Mucosa of rectum (tissue), 2 donors: Measurements from ENCODE around the gene GADL1.

Experiments
- H3K27ac ChIP-seq, 2 donors: one replicate each; pipeline ENCODE4 v1.7.0; 2013; ENCODE audit warnings: inconsistent platforms in 2 of 2, low read depth in 2 of 2, low read length in 2 of 2
- H3K27me3 ChIP-seq, 2 donors: one replicate each; pipeline ENCODE4 v1.7.0; 2013; ENCODE audit warnings: low read length in 2 of 2; ENCODE audit not compliant: control insufficient read depth in 2 of 2, insufficient read depth in 2 of 2
- H3K36me3 ChIP-seq, 2 donors: one replicate each; pipeline ENCODE4 v1.7.0; 2013; ENCODE audit warnings: low read length in 2 of 2; ENCODE audit not compliant: control insufficient read depth in 2 of 2, insufficient read depth in 2 of 2
- H3K4me1 ChIP-seq, 2 donors: one replicate each; pipeline ENCODE4 v1.7.0; 2013; ENCODE audit warnings: low read length in 2 of 2, mild to moderate bottlenecking in 1 of 2; ENCODE audit not compliant: control insufficient read depth in 2 of 2, insufficient read depth in 2 of 2
- H3K4me3 ChIP-seq, 2 donors: one replicate each; pipeline ENCODE4 v1.7.0; 2013; ENCODE audit warnings: low read length in 2 of 2
- H3K9ac ChIP-seq, 2 donors: one replicate each; pipeline ENCODE4 v1.7.0; 2013; ENCODE audit warnings: low read length in 2 of 2, low read depth in 1 of 2, mild to moderate bottlenecking in 1 of 2
- H3K9me3 ChIP-seq, 2 donors: one replicate each; pipeline ENCODE4 v1.7.0; 2013; ENCODE audit warnings: low read length in 2 of 2; ENCODE audit not compliant: control insufficient read depth in 2 of 2
- donor health status: healthy.
- donor health status: Normal muscosa, but diverticular disease.

The GADL1 gene

GRCh38 chr3:30766522-30766921 is 127.9 kb downstream of the GADL1 start:
- Histone ChIP-seq H3K27ac (no peak overlapping the region), H3K9ac (no peak overlapping the region), H3K4me1 (no peaks in the 10 kb centered on the region), H3K4me3 (no peak overlapping the region), H3K27me3 (no peaks in the 10 kb centered on the region), H3K36me3 (no peaks in the 10 kb centered on the region), H3K9me3 (no peaks in the 10 kb centered on the region)

- H3K4me1 ChIP-seq: no peaks in the 10 kb centered on the region
- H3K27ac ChIP-seq: no peak overlapping the region
- no peak overlapping the region for H3K9ac ChIP-seq
- H3K27me3 ChIP-seq: no peaks in the 10 kb centered on the region
- no peaks in the 10 kb centered on the region for H3K9me3 ChIP-seq
- H3K36me3 ChIP-seq: no peaks in the 10 kb centered on the region
- no peak overlapping the region for H3K4me3 ChIP-seq
Measured at GRCh38 chr3:30764891-30765290, 129.6 kb downstream of the GADL1 start.

- Histone ChIP-seq H3K36me3 (no peaks in the 10 kb centered on the region), H3K4me1 (no peaks in the 10 kb centered on the region), H3K9ac (no peak overlapping the region), H3K27me3 (no peaks in the 10 kb centered on the region), H3K9me3 (no peaks in the 10 kb centered on the region), H3K27ac (no peak overlapping the region), H3K4me3 (no peak overlapping the region)
Measured at GRCh38 chr3:30764281-30764680, 130.2 kb downstream of the GADL1 start.

DNA sequence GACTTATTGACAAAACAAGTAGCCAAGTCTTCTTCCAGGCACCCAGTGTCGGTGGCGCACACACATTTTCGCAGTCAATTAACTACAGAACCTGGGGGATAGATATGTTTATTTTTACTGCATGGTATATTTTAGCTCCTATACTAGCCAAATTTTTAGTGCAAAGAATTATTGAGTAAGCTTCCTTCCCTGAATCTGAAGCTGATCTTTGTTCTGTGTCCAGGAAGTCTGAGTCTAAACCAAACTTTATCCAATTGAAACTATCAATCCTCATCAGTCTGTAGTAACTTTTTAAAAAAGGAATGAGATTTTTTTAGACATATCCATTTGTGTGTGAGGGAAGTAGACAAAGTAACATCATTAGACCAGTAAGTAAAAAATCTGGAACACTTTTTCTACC is 133.1 kb downstream of the GADL1 start:
- Histone ChIP-seq H3K9ac (no peak overlapping the region), H3K9me3 (no peaks in the 10 kb centered on the region), H3K36me3 (no peaks in the 10 kb centered on the region), H3K4me3 (no peak overlapping the region), H3K27ac (no peak overlapping the region), H3K27me3 (no peaks in the 10 kb centered on the region), H3K4me1 (peaks cover 0 to 6% of the 10 kb centered on the region in 2 donors)

DNA sequence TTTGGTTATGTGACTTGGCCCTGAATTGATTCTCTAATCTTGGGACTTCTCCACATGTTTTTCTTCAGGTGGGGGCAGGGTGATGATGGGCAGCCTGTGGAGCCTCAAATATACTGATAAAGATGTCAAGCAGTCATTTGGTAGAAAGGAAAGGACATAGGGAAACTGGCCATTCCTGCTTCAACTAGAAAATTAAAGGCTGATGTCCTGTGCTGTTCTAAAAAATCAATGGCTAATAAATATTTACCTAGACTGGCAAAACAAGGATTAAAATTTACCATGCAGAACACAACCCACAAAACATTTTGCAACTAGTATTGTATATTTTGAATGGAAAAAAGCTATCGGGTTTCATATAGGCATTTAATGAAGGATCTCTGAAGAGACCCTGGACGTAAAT is 133.7 kb downstream of the GADL1 start:
- H3K9me3 ChIP-seq: no peaks in the 10 kb centered on the region
- peaks cover 0 to 6% of the 10 kb centered on the region in 2 donors for H3K4me1 ChIP-seq
- no peak overlapping the region for H3K4me3 ChIP-seq
- no peaks in the 10 kb centered on the region for H3K36me3 ChIP-seq
- H3K27ac ChIP-seq: no peak overlapping the region
- H3K9ac ChIP-seq: no peak overlapping the region
- H3K27me3 ChIP-seq: no peaks in the 10 kb centered on the region

DNA sequence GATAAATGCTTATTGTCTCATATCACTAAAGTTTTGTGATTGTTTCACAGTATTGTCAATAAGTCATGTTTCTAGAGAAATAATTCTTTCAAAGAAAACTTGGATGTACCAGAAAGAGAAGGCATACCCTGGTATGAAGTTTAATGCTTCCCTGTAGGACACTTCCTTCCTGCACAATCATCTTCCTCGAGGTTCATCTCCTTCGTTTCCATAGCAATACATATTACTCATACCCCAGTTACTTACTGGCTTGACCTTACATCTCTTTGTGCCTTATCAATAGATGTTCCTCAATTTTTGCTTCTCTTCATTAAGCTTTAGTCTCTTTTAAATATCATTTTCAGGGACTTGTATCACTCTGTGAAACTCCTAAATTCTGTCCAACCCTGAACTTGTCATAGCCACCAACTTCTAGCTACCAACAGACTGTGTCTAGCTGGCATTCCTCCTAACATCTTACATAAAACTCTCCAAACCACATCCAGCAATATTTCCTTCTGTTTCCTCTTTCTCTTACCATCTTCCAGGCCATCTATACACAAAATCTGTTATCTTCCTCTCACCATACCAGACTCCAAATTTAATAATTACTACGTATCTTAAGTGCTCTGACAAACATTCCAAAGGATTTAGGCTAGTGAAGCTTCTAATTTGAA is 134.3 kb downstream of the GADL1 start:
- H3K27me3 ChIP-seq: no peaks in the 10 kb centered on the region
- no peak overlapping the region for H3K27ac ChIP-seq
- peaks cover 0 to 8% of the 10 kb centered on the region in 2 donors for H3K4me1 ChIP-seq
- H3K9me3 ChIP-seq: no peaks in the 10 kb centered on the region
- no peak overlapping the region for H3K4me3 ChIP-seq
- H3K9ac ChIP-seq: no peak overlapping the region
- no peaks in the 10 kb centered on the region for H3K36me3 ChIP-seq

- Histone ChIP-seq H3K9ac (no peak overlapping the region), H3K4me1 (peaks cover 0 to 8% of the 10 kb centered on the region in 2 donors), H3K27ac (no peak overlapping the region), H3K36me3 (no peaks in the 10 kb centered on the region), H3K4me3 (no peak overlapping the region), H3K9me3 (no peaks in the 10 kb centered on the region), H3K27me3 (no peaks in the 10 kb centered on the region)
Measured at GRCh38 chr3:30756218-30756617, 138.2 kb downstream of the GADL1 start.

DNA sequence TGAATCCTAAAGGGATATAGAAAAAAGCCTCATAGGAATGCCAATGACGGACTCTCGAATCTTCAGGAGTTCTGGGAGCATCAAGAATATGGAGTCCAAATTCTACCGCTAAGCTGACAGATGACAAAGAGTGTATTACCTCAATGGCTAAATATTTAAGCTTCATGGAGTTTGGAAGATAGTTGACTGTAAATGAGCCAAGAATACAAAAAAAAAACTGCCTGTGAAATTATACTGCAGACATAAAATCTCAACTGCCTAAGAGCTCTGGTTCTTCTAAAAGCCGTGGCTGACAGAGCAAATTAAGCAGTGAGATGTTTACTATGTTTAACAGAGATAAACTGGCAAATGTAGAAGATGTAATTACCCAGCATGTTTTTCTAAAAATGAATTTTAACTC is 140.0 kb downstream of the GADL1 start:
- Histone ChIP-seq H3K27me3 (no peaks in the 10 kb centered on the region), H3K27ac (no peak overlapping the region), H3K4me3 (no peak overlapping the region)

GRCh38 chr3:30753766-30754165 is 140.7 kb downstream of the GADL1 start:
- H3K4me3 ChIP-seq: no peak overlapping the region
- no peak overlapping the region for H3K27ac ChIP-seq
- no peaks in the 10 kb centered on the region for H3K27me3 ChIP-seq
- H3K9me3 ChIP-seq: no peaks in the 10 kb centered on the region
- H3K9ac ChIP-seq: no peak overlapping the region
- H3K36me3 ChIP-seq: no peaks in the 10 kb centered on the region
- peaks cover 0 to 8% of the 10 kb centered on the region in 2 donors for H3K4me1 ChIP-seq

More for the DNA sequence above, 140.0 kb downstream of the GADL1 start:
- no peak overlapping the region for H3K9ac ChIP-seq
- H3K36me3 ChIP-seq: no peaks in the 10 kb centered on the region
- peaks cover 0 to 8% of the 10 kb centered on the region in 2 donors for H3K4me1 ChIP-seq
- H3K9me3 ChIP-seq: no peaks in the 10 kb centered on the region

DNA sequence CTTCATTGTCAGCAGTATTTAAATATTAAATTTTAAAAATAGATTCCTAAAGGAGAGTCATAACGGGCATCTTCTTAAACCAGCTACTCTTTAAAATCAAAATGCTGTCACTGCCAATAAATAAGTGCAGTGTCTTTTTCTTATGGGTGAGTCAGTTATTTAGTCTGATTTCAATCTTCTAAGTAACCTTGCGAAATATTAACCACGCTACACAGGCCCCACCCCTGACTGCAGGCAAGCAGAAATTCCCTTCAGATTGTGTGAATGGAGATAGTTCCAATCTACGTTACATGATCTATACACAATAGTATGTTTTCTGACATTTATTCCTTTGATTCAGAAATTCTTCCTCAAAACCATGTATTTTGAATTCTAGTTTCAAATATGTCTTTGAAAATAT is 141.5 kb downstream of the GADL1 start:
- Histone ChIP-seq H3K27me3 (no peaks in the 10 kb centered on the region), H3K27ac (no peak overlapping the region), H3K36me3 (no peaks in the 10 kb centered on the region), H3K4me1 (peaks cover 0 to 8% of the 10 kb centered on the region in 2 donors), H3K9me3 (no peaks in the 10 kb centered on the region), H3K9ac (no peak overlapping the region), H3K4me3 (no peak overlapping the region)
